MCF 10A (cell line): ENCODE results near the gene DAGLA. TPM values are rescaled to one million over a fixed set of nuclear protein-coding genes. Genes with fewer than 3 reads are reported as not detected.

ENCODE experiments used
- BruUV-seq: library from RNA; stranded (reverse); fragments of 400-500 nt; replicated peaks from 2 replicates; lab custom pipeline; 2021; lab: Mats Ljungman, UMichigan
- CTCF ChIA-PET: fragments of 300-600 bp; sonication (Branson Sonifier 250); formaldehyde crosslinking; extraction: SDS; loops from one replicate; lab custom pipeline; 2021; ENCODE audit warnings: antibody characterized with exemption, inconsistent platforms; lab: Yijun Ruan, JAX
- POLR2A ChIA-PET: fragments of 300-600, 350-650 bp; sonication (Branson Sonifier 250); formaldehyde crosslinking; extraction: SDS; loops from one replicate; lab custom pipeline; 2020; ENCODE audit warnings: antibody characterized with exemption, inconsistent platforms; lab: Yijun Ruan, JAX
- DNase-seq: peaks from one replicate; pipeline ENCODE4 v3.0.0-alpha.2; 2018; ENCODE audit not compliant: unreplicated experiment
- H3K27ac Mint-ChIP-seq: one replicate; pipeline ENCODE4 v1.8.0; 2022; ENCODE audit warnings: mild to moderate bottlenecking, low read depth, mixed read lengths; ENCODE audit not compliant: unreplicated experiment
- H3K27me3 Mint-ChIP-seq: one replicate; pipeline ENCODE4 v1.8.0; 2022; ENCODE audit warnings: mixed read lengths; ENCODE audit not compliant: insufficient read depth, unreplicated experiment
- H3K36me3 Mint-ChIP-seq: one replicate; pipeline ENCODE4 v1.8.0; 2022; ENCODE audit warnings: mild to moderate bottlenecking, moderate library complexity, mixed read lengths; ENCODE audit not compliant: insufficient read depth, unreplicated experiment
- H3K4me1 Mint-ChIP-seq: one replicate; pipeline ENCODE4 v1.8.0; 2022; ENCODE audit warnings: mixed read lengths; ENCODE audit not compliant: insufficient read depth, unreplicated experiment
- H3K4me3 Mint-ChIP-seq: one replicate; pipeline ENCODE4 v1.8.0; 2022; ENCODE audit warnings: mild to moderate bottlenecking, moderate library complexity, mixed read lengths; ENCODE audit not compliant: unreplicated experiment
- H3K9me3 Mint-ChIP-seq: one replicate; pipeline ENCODE4 v1.8.0; 2022; ENCODE audit warnings: mixed read lengths; ENCODE audit not compliant: unreplicated experiment
- intact Hi-C: fragments of 100-400 bp; cut with micrococcal nuclease; formaldehyde crosslinking; loops from 2 replicates; pipeline ENCODE4 v1.14.1; 2022
- total RNA-seq: library from RNA; stranded (reverse); gene quantifications from 2 replicates; pipeline ENCODE4 v1.2.3, GENCODE V29; 2022
- TF ChIP-seq, protein P1 (sequence below): fragments of 200-600 bp; IDR thresholded peaks from one replicate; pipeline ENCODE4 v1.8.0; 2022; ENCODE audit warnings: antibody characterized with exemption, mild to moderate bottlenecking; ENCODE audit not compliant: unreplicated experiment

Gene DAGLA
- total RNA-seq, 1 experiment from 2014 or later = 1.5 TPM

DNA sequence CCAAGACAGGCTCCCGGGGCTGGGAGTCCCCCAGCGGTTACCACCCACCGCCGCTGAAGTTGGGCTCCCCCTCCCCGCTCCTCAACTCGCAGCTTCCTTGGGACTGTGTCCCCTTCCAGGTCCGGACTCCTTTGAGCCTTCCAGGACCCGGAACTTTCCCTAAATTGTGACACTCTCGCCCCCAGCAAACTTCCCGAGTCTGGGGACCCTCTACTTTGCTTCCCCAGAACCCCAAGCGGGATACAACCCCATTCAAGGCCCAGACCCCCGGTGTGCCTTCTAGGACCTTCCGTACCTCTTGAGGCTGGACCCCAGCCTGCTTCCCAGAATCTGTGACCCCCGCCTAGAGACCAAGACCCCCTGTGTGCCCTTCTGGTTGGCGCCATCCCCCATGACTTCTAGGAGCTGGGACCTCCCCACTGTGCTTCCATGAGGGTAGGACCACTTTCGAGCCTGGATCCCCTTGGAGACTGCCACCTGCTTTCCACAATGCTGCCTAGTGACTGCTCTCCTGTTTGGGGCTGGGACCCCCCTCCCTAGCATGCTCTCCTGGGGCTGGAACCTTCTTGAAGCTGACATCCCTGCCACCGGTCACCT lies 72.8 kb downstream of the DAGLA start:
- TF ChIP-seq, protein P1, sequence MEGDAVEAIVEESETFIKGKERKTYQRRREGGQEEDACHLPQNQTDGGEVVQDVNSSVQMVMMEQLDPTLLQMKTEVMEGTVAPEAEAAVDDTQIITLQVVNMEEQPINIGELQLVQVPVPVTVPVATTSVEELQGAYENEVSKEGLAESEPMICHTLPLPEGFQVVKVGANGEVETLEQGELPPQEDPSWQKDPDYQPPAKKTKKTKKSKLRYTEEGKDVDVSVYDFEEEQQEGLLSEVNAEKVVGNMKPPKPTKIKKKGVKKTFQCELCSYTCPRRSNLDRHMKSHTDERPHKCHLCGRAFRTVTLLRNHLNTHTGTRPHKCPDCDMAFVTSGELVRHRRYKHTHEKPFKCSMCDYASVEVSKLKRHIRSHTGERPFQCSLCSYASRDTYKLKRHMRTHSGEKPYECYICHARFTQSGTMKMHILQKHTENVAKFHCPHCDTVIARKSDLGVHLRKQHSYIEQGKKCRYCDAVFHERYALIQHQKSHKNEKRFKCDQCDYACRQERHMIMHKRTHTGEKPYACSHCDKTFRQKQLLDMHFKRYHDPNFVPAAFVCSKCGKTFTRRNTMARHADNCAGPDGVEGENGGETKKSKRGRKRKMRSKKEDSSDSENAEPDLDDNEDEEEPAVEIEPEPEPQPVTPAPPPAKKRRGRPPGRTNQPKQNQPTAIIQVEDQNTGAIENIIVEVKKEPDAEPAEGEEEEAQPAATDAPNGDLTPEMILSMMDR = no peak
- Mint-ChIP-seq H3K36me3 (no peaks in the 10 kb centered on the region), H3K27ac (no peak overlapping the region), H3K27me3 (peaks cover 19% of the 10 kb centered on the region), H3K9me3 (no peaks in the 10 kb centered on the region), H3K4me1 (peaks cover 12% of the 10 kb centered on the region), H3K4me3 (no peak overlapping the region)
- intact Hi-C loops = no loop called here
- no TSS peak for BruUV-seq
- POLR2A ChIA-PET = interaction anchor here (0.6 kb wide), 1 partner anchor 359 kb away, joined by 5 read pairs; no protein-coding TSS in a partner anchor
- CTCF ChIA-PET = interaction anchor here (0.5 to 0.7 kb wide), 6 partner anchors 9 to 175 kb away, joined by 3 to 4 read pairs (median 3); no protein-coding TSS in a partner anchor
- no peak for DNase-seq

DNA sequence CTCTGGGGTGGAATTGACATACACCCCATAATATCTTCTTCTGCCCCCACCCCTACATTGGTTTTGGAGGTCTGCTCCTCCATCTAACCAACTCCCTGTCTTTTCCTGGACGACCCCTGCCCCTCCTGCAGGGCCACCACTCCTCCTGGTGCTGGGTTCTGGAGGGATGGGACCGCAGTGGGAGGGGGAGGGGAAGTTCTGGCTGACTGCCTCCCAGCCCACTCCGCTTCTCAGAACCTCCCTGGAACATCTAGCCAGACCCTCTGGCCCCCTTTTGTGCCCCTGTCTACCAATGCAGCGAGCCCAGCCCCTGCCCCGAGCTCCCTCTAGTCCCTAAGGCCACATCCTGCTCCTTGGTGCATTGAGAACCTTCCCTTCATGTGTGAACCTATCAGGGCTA lies 73.5 kb downstream of the DAGLA start:
- CTCF ChIA-PET = interaction anchor here (0.5 to 0.9 kb wide), 5 partner anchors 9 to 175 kb away, joined by 3 to 4 read pairs (median 3); no protein-coding TSS in a partner anchor
- no peak overlapping the region for H3K27ac Mint-ChIP-seq

DNA sequence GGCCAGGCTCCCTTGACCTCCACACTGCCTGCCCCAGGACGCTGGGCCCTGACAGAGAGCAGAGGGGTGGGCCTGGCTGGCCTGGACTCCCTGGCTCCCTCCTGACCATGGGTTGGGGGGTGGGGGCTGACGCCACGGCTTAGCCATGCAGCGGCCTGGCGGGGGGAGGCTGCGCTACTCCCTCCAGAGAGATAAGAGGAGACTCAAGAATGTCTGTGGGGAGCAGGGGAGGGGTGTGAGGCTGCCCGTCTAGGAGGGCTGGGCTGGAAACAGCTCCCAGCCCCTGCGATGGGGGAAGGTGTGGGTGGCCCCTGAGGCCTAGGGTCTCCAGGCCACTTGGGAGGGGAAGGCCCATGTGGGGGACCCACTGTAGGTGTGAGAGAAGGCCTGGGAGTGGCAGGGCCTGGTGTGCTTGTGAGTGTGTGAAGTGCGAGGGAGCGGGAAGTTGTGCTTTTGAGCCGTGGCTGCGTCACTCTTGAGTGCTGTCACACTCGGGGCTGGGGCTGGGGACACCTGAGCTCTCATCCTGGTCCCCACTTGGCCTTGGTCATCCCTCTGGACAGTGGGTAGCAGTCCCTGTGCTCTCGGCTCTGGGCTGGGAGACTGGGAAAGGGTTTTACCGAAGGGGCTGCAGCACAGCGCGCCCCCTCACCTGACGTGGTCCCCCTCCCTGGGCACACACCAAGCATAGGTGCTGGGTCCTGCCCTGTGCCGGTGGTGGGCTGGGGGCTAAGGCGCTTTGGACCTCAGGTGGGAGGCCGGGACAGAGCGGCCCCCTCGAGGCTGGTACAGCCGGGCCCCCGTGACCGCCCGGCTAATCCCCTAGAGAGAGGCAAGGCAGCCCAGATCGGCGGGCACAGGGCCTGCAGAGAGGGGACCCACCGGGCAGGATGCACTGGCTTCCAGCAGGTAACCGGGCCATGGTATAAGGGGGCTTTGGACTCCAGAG lies 74.6 kb downstream of the DAGLA start:
- peaks cover 19% of the 10 kb centered on the region for H3K27me3 Mint-ChIP-seq
- POLR2A ChIA-PET = no interaction called here
- intact Hi-C loops = no loop called here
- H3K4me3 Mint-ChIP-seq = no peak overlapping the region
- no peak overlapping the region for H3K27ac Mint-ChIP-seq
- CTCF ChIA-PET = no interaction called here
- no peaks in the 10 kb centered on the region for H3K36me3 Mint-ChIP-seq
- BruUV-seq = no TSS peak
- no peaks in the 10 kb centered on the region for H3K9me3 Mint-ChIP-seq
- TF ChIP-seq, protein P1 = no peak
- no peak for DNase-seq
- peaks cover 12% of the 10 kb centered on the region for H3K4me1 Mint-ChIP-seq

More for the DNA sequence above, 73.5 kb downstream of the DAGLA start:
- TF ChIP-seq, protein P1 = no peak
- no peak for DNase-seq
- POLR2A ChIA-PET = interaction anchor here (0.6 kb wide), 1 partner anchor 359 kb away, joined by 5 read pairs; no protein-coding TSS in a partner anchor
- Mint-ChIP-seq H3K4me1 (peaks cover 12% of the 10 kb centered on the region), H3K4me3 (no peak overlapping the region), H3K36me3 (no peaks in the 10 kb centered on the region), H3K9me3 (no peaks in the 10 kb centered on the region), H3K27me3 (peaks cover 19% of the 10 kb centered on the region)
- intact Hi-C loops = no loop called here
- BruUV-seq = no TSS peak

DNA sequence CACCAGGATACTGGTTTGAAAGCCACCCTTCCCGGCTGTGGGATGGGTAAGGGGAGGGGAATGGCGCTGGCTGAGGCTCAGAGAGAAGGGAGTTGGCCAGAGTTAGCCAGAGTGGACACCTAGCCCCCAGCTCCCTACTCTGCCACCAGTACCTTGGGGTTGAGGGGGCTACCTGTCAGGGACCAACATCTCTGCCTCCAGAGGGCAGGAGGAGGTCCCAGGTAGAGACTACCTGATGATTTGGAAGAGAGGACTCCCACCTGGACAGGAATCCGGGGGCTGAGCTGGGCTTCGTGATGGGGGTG lies 75.9 kb downstream of the DAGLA start:
- BruUV-seq = no TSS peak
- Mint-ChIP-seq H3K36me3 (no peaks in the 10 kb centered on the region), H3K27me3 (peaks cover 19% of the 10 kb centered on the region), H3K4me1 (peaks cover 12% of the 10 kb centered on the region), H3K9me3 (no peaks in the 10 kb centered on the region), H3K27ac (no peak overlapping the region), H3K4me3 (no peak overlapping the region)
- ChIA-PET CTCF (interaction anchor here (0.9 kb wide), 1 partner anchor 9 kb away, joined by 5 read pairs; no protein-coding TSS in a partner anchor), POLR2A (no interaction called here)
- intact Hi-C loops = no loop called here
- DNase-seq = no peak
- TF ChIP-seq, protein P1 = no peak
